Activated CD4-positive, alpha-beta T cell treated with anti-CD3 and anti-CD28 coated beads for 36 hours (primary cell): ENCODE data around the gene ETV7. TPM values are rescaled to one million over a fixed set of nuclear protein-coding genes. Genes with fewer than 3 reads are reported as not detected.
A peak's percentile ranks its signal among the peaks of the same experiment; 100 is the strongest.

Experiments used
- ATAC-seq: fragments of 200-7000 bp; cut with Tn5 transposase; one replicate; pipeline ENCODE4 v1.10.0; 2021; ENCODE audit warnings: mild to moderate bottlenecking, moderate library complexity
- CTCF ChIA-PET: fragments of 350-600 bp; sonication (Branson Sonifier 250); formaldehyde crosslinking; loops from one replicate; lab custom pipeline; 2021; ENCODE audit warnings: antibody characterized with exemption; lab: Charles Lee
- POLR2A ChIA-PET: fragments of 350-600 bp; sonication (Branson Sonifier 250); formaldehyde crosslinking; loops from one replicate; lab custom pipeline; 2021; ENCODE audit warnings: antibody characterized with exemption, inconsistent platforms; lab: Charles Lee
- DNase-seq: peaks from one replicate; pipeline ENCODE4 v3.0.0-alpha.2; 2020
- H3K27ac Mint-ChIP-seq: one replicate; pipeline ENCODE4 v1.8.0; 2021; ENCODE audit warnings: mixed read lengths
- H3K27me3 Mint-ChIP-seq: one replicate; pipeline ENCODE4 v1.8.0; 2021; ENCODE audit warnings: mixed read lengths
- H3K36me3 Mint-ChIP-seq: one replicate; pipeline ENCODE4 v1.8.0; 2021; ENCODE audit warnings: low read depth, mixed read lengths
- H3K4me1 Mint-ChIP-seq: one replicate; pipeline ENCODE4 v1.8.0; 2021; ENCODE audit warnings: mixed read lengths
- H3K4me3 Mint-ChIP-seq: one replicate; pipeline ENCODE4 v1.8.0; 2021; ENCODE audit warnings: mild to moderate bottlenecking, moderate library complexity, mixed read lengths
- H3K9me3 Mint-ChIP-seq: one replicate; pipeline ENCODE4 v1.8.0; 2021; ENCODE audit warnings: low read depth, mixed read lengths
- intact Hi-C, 2 experiments: fragments of 100-400 bp; cut with DNase I in 1 of 2; cut with micrococcal nuclease in 1 of 2; formaldehyde crosslinking; loops; one replicate each; pipeline versions ENCODE4 v1.14.2 to v1.15.1; 2022 to 2024; cut with DNase I, micrococcal nuclease
- total RNA-seq, 2 experiments: library from RNA; stranded (reverse); gene quantifications; one replicate each; pipeline ENCODE4 v1.2.3, GENCODE V29; 2021

Gene ETV7
- total RNA-seq: 1 to 10 TPM; 2.4 to 2.5 TPM

DNA sequence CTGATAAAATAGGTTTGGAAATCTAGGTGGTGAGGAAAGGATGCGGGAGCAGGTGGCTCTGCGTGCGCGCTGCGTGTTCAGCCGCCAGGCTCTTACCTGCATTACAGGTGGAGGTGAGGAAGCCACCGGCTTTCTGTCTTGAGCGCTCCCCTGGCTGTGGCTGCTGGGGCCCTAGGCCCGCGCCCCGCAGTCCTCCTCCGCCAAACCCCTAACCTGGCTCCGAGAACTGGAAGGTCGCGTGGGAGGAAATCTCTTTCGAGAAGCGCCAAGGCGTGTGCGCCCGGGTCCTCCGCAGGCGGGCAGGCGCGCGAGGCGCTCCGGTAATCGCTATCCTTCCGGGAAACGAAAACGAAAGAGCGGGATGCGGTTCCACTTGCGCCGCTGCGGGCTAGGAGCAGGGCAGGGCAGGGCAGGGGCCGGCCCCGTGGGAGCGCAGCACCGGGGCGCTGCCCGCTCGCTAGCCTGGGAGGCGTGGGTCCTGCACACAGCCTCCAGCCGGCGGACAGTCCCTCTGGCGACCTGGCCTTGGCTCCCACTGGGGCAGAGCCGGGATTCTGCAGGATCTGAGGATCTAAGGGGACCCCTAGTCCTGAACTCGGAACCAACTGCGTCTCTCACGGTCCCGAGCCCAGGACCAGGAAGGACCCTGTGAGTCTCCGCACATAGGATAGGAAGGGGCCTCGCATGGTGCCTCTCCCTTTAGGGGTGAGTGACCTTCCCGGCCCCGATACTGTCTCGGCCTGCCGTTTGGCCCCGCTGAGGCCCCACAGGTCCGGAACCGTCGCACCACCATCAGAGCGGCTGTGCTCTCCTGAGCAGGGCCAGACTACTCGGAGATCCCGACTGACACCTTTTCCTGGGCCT lies at the start of gene ETV7:
ETV7 (minus strand) TSS at position 230 of the 864 bp plus-strand sequence; CDS start at position 102, 128 bp downstream.
- H3K9me3 Mint-ChIP-seq: no peaks in the 10 kb centered on the region
- ChIA-PET CTCF (interaction anchor here (1.1 kb wide), 1 partner anchor 8 kb away, joined by 5 read pairs; no protein-coding TSS in a partner anchor), POLR2A (interaction anchor here (0.6 kb wide), 1 partner anchor 9 kb away, joined by 5 read pairs; no protein-coding TSS in a partner anchor)
- H3K4me3 Mint-ChIP-seq: peak within 1 kb of the TSS; percentile 79
- intact Hi-C loops: no loop called here
- H3K36me3 Mint-ChIP-seq: no peaks in the 10 kb centered on the region
- ATAC-seq (peak; percentile 57), DNase-seq (peak; percentile 67)
- H3K4me1 Mint-ChIP-seq: peaks cover 31% of the 10 kb centered on the region
- H3K27me3 Mint-ChIP-seq: peaks cover 29% of the 10 kb centered on the region
- H3K27ac Mint-ChIP-seq: peak within 1 kb of the TSS; percentile 73

- H3K36me3 Mint-ChIP-seq: no peaks in the 10 kb centered on the region
- intact Hi-C loops: no loop called here
- no peak for DNase-seq
- ChIA-PET POLR2A (interaction anchor here (0.7 kb wide), 1 partner anchor 112 kb away, joined by 5 read pairs; no protein-coding TSS in a partner anchor), CTCF (interaction anchor here (0.7 kb wide), 1 partner anchor 13 kb away, joined by 4 read pairs; no protein-coding TSS in a partner anchor)
- no peak for ATAC-seq
- H3K27ac Mint-ChIP-seq: no peak overlapping the region
- no peaks in the 10 kb centered on the region for H3K27me3 Mint-ChIP-seq
- no peak overlapping the region for H3K4me3 Mint-ChIP-seq
- H3K4me1 Mint-ChIP-seq: peaks cover 16% of the 10 kb centered on the region
- H3K9me3 Mint-ChIP-seq: no peaks in the 10 kb centered on the region
Measured at GRCh38 chr6:36436466-36436865, 49.0 kb upstream of the ETV7 start.

GRCh38 chr6:36432151-36432671 lies 44.7 kb upstream of the ETV7 start:
- intact Hi-C loops: no loop called here
- POLR2A ChIA-PET: no interaction called here
- CTCF ChIA-PET: interaction anchor here (0.6 to 1.0 kb wide), 3 partner anchors 71 to 351 kb away, joined by 3 to 4 read pairs (median 4); no protein-coding TSS in a partner anchor

GRCh38 chr6:36431197-36431596 lies 43.7 kb upstream of the ETV7 start:
- no peak for ATAC-seq
- POLR2A ChIA-PET: interaction anchor here (0.6 kb wide), 1 partner anchor 104 kb away, joined by 6 read pairs; no protein-coding TSS in a partner anchor

More at GRCh38 chr6:36432151-36432671, 44.7 kb upstream of the ETV7 start:
- Mint-ChIP-seq H3K27me3 (no peaks in the 10 kb centered on the region), H3K36me3 (no peaks in the 10 kb centered on the region), H3K9me3 (no peaks in the 10 kb centered on the region), H3K4me3 (no peak overlapping the region), H3K4me1 (peaks cover 9% of the 10 kb centered on the region), H3K27ac (peak overlapping the region; percentile 20)
- ATAC-seq (no peak), DNase-seq (no peak)

GRCh38 chr6:36430351-36430750 lies 42.9 kb upstream of the ETV7 start:
- H3K4me1 Mint-ChIP-seq: peaks cover 5% of the 10 kb centered on the region
- H3K9me3 Mint-ChIP-seq: no peaks in the 10 kb centered on the region
- no peak overlapping the region for H3K27ac Mint-ChIP-seq
- no peaks in the 10 kb centered on the region for H3K36me3 Mint-ChIP-seq
- H3K4me3 Mint-ChIP-seq: no peak overlapping the region
- DNase-seq: no peak
- POLR2A ChIA-PET: no interaction called here
- intact Hi-C loops: no loop called here
- H3K27me3 Mint-ChIP-seq: no peaks in the 10 kb centered on the region
- CTCF ChIA-PET: interaction anchor here (0.6 to 2.4 kb wide), 10 partner anchors 11 to 924 kb away, joined by 3 to 9 read pairs (median 4); no protein-coding TSS in a partner anchor
- ATAC-seq: no peak

More at GRCh38 chr6:36431197-36431596, 43.7 kb upstream of the ETV7 start:
- Mint-ChIP-seq H3K4me3 (no peak overlapping the region), H3K27ac (no peak overlapping the region), H3K4me1 (peaks cover 6% of the 10 kb centered on the region), H3K9me3 (no peaks in the 10 kb centered on the region), H3K27me3 (no peaks in the 10 kb centered on the region), H3K36me3 (no peaks in the 10 kb centered on the region)
- CTCF ChIA-PET: interaction anchor here (0.5 to 1.6 kb wide), 3 partner anchors 18 to 351 kb away, joined by 3 read pairs; no protein-coding TSS in a partner anchor
- intact Hi-C loops: no loop called here
- no peak for DNase-seq

GRCh38 chr6:36428911-36429310 lies 41.4 kb upstream of the ETV7 start:
- Mint-ChIP-seq H3K4me1 (peaks cover 5% of the 10 kb centered on the region), H3K9me3 (no peaks in the 10 kb centered on the region), H3K4me3 (no peak overlapping the region), H3K27ac (no peak overlapping the region), H3K27me3 (no peaks in the 10 kb centered on the region), H3K36me3 (no peaks in the 10 kb centered on the region)
- DNase-seq (no peak), ATAC-seq (peak; percentile 65)
- ChIA-PET POLR2A (interaction anchor here (0.6 to 0.7 kb wide), 2 partner anchors 12 to 169 kb away, joined by 3 to 6 read pairs; no protein-coding TSS in a partner anchor), CTCF (interaction anchor here (0.6 to 2.4 kb wide), 15 partner anchors 10 to 1969 kb away, joined by 3 to 9 read pairs (median 3); partner anchors contain the start of gene FANCE)
- intact Hi-C loops: no loop called here

DNA sequence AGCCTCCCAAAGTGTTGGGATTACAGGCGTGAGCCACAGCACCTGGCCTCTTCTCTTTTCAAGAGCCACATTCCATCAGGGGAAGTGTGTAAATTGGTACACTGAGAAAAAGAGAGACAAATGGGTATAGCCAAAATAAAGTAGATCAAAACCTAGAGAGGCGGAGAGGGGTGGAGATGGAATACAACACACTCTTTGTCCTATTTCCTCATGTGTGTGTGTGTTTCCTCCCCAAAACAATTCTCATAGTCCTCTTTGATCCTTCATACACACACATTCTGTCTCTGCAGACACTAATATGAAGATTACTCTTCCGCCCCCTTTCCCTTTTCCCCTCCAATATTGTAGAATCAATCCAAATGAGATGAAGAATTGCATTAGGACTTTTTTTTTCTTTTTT lies 39.2 kb upstream of the ETV7 start:
- Mint-ChIP-seq H3K27ac (no peak overlapping the region), H3K4me3 (no peak overlapping the region), H3K36me3 (no peaks in the 10 kb centered on the region), H3K27me3 (no peaks in the 10 kb centered on the region), H3K4me1 (peaks cover 17% of the 10 kb centered on the region), H3K9me3 (no peaks in the 10 kb centered on the region)
- no peak for ATAC-seq
- no peak for DNase-seq
- POLR2A ChIA-PET: no interaction called here
- CTCF ChIA-PET: no interaction called here
- intact Hi-C loops: no loop called here

DNA sequence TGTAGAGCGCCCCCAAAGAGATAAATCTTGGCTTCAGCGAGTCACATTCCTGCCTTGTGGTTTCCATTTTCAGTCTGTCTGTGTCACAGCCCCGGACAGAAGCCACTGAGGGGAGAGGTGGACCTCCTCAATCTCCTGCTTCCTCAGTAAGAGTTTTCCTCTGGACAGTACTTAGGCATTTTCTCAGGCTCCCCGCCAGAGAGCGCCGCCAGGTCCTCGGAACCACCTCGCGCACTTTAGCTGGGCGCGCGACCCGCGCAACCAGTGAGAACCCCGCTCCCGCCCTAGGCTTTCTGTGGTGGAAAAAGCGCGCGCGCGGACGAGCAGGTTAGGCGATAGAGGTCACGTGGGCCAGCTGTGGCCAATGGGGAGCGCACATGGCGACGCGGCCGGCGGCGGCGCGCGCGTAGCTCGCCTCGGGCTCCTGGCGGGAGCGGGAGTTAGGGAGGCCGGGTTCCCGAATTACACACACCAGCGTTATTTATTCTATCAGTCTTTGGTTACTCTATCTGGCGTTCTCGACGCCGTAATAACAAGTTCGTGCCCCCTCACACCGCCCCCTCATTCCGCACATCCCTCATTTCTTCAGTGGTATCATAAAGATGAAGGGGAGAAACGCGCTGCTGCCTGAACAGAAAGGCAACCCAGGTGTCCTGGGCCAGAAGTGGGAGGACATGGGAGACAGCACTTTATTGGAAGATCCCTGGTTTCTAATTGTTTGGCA lies 35.8 kb upstream of the ETV7 start:
- Mint-ChIP-seq H3K4me3 (peak overlapping the region; percentile 83), H3K9me3 (no peaks in the 10 kb centered on the region), H3K4me1 (peaks cover 17% of the 10 kb centered on the region), H3K36me3 (no peaks in the 10 kb centered on the region), H3K27me3 (no peaks in the 10 kb centered on the region), H3K27ac (peak overlapping the region; percentile 92)
- ATAC-seq: peak; percentile 97
- POLR2A ChIA-PET: interaction anchor here (0.6 to 1.1 kb wide), 6 partner anchors 11 to 351 kb away, joined by 3 read pairs; no protein-coding TSS in a partner anchor
- DNase-seq: peak; percentile 99
- CTCF ChIA-PET: interaction anchor here (0.6 to 1.6 kb wide), 16 partner anchors 12 to 787 kb away, joined by 3 to 9 read pairs (median 4); no protein-coding TSS in a partner anchor
- intact Hi-C loops: loop anchor here (1.0 to 5.0 kb wide), 8 partner anchors 18 to 396 kb away; partner anchors contain the start of genes SRSF3 (in 2 of the 2), STK38 (in 2 of the 2), KCTD20 (in 1 of the 2) and MAPK14 (in 1 of the 2)

DNA sequence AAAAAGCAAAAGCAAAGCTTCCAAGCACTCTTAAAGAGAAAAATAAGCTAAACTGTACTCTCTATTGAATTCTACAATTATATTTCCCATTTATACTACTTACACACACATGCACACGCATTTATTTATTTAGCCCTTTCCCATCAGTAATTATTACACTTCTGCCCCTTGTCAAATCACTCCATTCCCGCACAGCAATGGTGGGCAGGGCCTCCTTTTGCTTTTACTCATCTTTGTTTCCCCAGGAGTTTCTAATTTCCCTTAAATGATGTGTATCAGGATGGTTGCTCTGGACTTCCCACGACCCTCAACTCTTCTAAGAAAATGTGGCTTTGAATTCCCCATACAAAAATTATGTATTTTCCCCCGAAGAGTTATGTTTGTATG lies 35.2 kb upstream of the ETV7 start:
- CTCF ChIA-PET: interaction anchor here (0.6 to 1.6 kb wide), 12 partner anchors 12 to 617 kb away, joined by 3 to 9 read pairs (median 3); no protein-coding TSS in a partner anchor
- Mint-ChIP-seq H3K27ac (peak overlapping the region; percentile 92), H3K4me1 (peaks cover 17% of the 10 kb centered on the region), H3K27me3 (no peaks in the 10 kb centered on the region), H3K4me3 (peak overlapping the region; percentile 83), H3K9me3 (no peaks in the 10 kb centered on the region), H3K36me3 (no peaks in the 10 kb centered on the region)
- intact Hi-C loops: loop anchor here (1.0 to 5.0 kb wide), 8 partner anchors 19 to 396 kb away; partner anchors contain the start of genes SRSF3 (in 2 of the 2), STK38 (in 2 of the 2), KCTD20 (in 1 of the 2) and MAPK14 (in 1 of the 2)
- POLR2A ChIA-PET: interaction anchor here (0.6 to 1.1 kb wide), 3 partner anchors 74 to 188 kb away, joined by 3 read pairs; no protein-coding TSS in a partner anchor
- DNase-seq (peak; percentile 13), ATAC-seq (no peak)

DNA sequence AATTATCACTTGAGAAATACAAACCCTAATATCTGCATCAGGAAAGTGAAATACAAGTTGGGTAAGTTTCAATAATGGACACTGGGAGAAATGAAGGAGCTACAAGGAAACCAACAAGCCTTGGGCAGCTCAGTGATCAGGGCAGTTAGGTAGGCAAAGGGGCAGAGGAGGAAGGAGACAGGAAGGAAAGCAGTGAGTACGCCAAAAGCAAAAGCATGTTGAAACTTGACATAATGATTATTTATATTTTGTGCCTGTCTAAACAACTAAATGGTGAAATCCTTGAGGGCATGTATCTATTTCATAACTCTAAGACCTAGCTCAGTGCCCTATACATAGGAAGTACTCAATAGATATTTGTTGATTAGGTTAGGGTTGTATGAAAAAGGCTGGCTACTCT lies 31.8 kb upstream of the ETV7 start:
- Mint-ChIP-seq H3K27me3 (peaks cover 2% of the 10 kb centered on the region), H3K4me3 (no peak overlapping the region), H3K9me3 (no peaks in the 10 kb centered on the region), H3K27ac (no peak overlapping the region), H3K36me3 (no peaks in the 10 kb centered on the region), H3K4me1 (peaks cover 17% of the 10 kb centered on the region)
- intact Hi-C loops: no loop called here
- DNase-seq: no peak
- no peak for ATAC-seq
- ChIA-PET CTCF (interaction anchor here (0.7 to 1.1 kb wide), 5 partner anchors 9 to 363 kb away, joined by 3 to 6 read pairs (median 4); no protein-coding TSS in a partner anchor), POLR2A (no interaction called here)
